A673 (cell line): ENCODE data around the gene JUP. TPM values are rescaled to one million over a fixed set of nuclear protein-coding genes. Genes with fewer than 3 reads are reported as not detected.

Experiments
- BruUV-seq: library from RNA; stranded (reverse); fragments of 400-500 nt; replicated peaks from 2 replicates; lab custom pipeline; 2021; lab: Mats Ljungman, UMichigan
- CTCF ChIA-PET: fragments of 300-600 bp; sonication (Branson Sonifier 250); formaldehyde crosslinking; loops from one replicate; lab custom pipeline; 2022; ENCODE audit warnings: antibody characterized with exemption; lab: Charles Lee
- POLR2A ChIA-PET: fragments of 300-600 bp; sonication (Branson Sonifier 250); formaldehyde crosslinking; loops from one replicate; lab custom pipeline; 2022; ENCODE audit warnings: antibody characterized with exemption; ENCODE audit not compliant: low non-redundant PET; lab: Charles Lee
- DNase-seq: peaks from one replicate; pipeline ENCODE4 v3.0.0-alpha.2; 2015; ENCODE audit warnings: low spot score
- H3K27ac ChIP-seq: fragments of 200-600 bp; sonication (generic); 2 replicates; pipeline ENCODE4 v1.5.1; 2016; ENCODE audit warnings: mixed run types, low read depth, mild to moderate bottlenecking, mixed read lengths, antibody characterized with exemption, low read length; ENCODE audit not compliant: poor library complexity, severe bottlenecking
- H3K27me3 ChIP-seq: fragments of 200-600 bp; sonication (generic); replicated peaks from 2 replicates; pipeline ENCODE4 v1.6.1; 2017; ENCODE audit warnings: mixed run types, low read depth, mild to moderate bottlenecking, mixed read lengths, antibody characterized with exemption, low read length; ENCODE audit not compliant: insufficient read depth, poor library complexity
- H3K36me3 ChIP-seq: fragments of 200-600 bp; sonication (generic); 2 replicates; pipeline ENCODE4 v1.6.1; 2016; ENCODE audit warnings: mixed run types, mild to moderate bottlenecking, mixed read lengths, antibody characterized with exemption, low read length; ENCODE audit not compliant: insufficient read depth, poor library complexity, severe bottlenecking
- H3K4me1 ChIP-seq: fragments of 200-600 bp; sonication (generic); 2 replicates; pipeline ENCODE4 v1.6.1; 2017; ENCODE audit warnings: mixed run types, mild to moderate bottlenecking, mixed read lengths, antibody characterized with exemption, low read length; ENCODE audit not compliant: insufficient read depth, poor library complexity, severe bottlenecking
- H3K4me3 ChIP-seq: fragments of 200-600 bp; sonication (generic); 2 replicates; pipeline ENCODE4 v1.5.1; 2016; ENCODE audit warnings: low read depth, mixed run types, mild to moderate bottlenecking, mixed read lengths, low read length; ENCODE audit not compliant: poor library complexity, severe bottlenecking
- H3K9me3 ChIP-seq: fragments of 200-600 bp; sonication (generic); 2 replicates; pipeline ENCODE4 v1.6.1; 2016; ENCODE audit warnings: mixed run types, low read depth, mild to moderate bottlenecking, mixed read lengths, antibody characterized with exemption, low read length; ENCODE audit not compliant: poor library complexity, severe bottlenecking
- CTCF ChIP-seq: fragments of 300-800, 200-600 bp; sonication (generic); conservative IDR thresholded peaks from 2 replicates; pipeline ENCODE4 v1.5.1; 2017; ENCODE audit warnings: low read depth, mild to moderate bottlenecking, antibody characterized with exemption, low read length, moderate library complexity, mixed read lengths
- EZH2 ChIP-seq: fragments of 200-600 bp; sonication (generic); IDR thresholded peaks from 2 replicates; pipeline ENCODE4 v1.6.1; 2017; ENCODE audit warnings: borderline replicate concordance, low read depth, mild to moderate bottlenecking, mixed read lengths, antibody characterized with exemption, low read length; ENCODE audit not compliant: poor library complexity, severe bottlenecking
- intact Hi-C: fragments of 100-400 bp; cut with micrococcal nuclease; formaldehyde crosslinking; loops from one replicate; pipeline ENCODE4 v1.10.0; 2022; ENCODE audit not compliant: unreplicated experiment
- total RNA-seq: library from RNA; stranded (reverse); gene quantifications from 2 replicates; pipeline ENCODE4 v1.2.3, GENCODE V29; 2021

JUP gene
- total RNA-seq, 1 experiment from 2014 or later, result 15.7 TPM

- ChIA-PET CTCF (no interaction called here), POLR2A (no interaction called here)
- Histone ChIP-seq H3K27ac (no peak overlapping the region), H3K4me1 (peaks cover 12% of the 10 kb centered on the region), H3K4me3 (no peak overlapping the region), H3K27me3 (no peaks in the 10 kb centered on the region), H3K36me3 (no peaks in the 10 kb centered on the region), H3K9me3 (no peaks in the 10 kb centered on the region)
- BruUV-seq, result no TSS peak
- intact Hi-C loops, result no loop called here
- DNase-seq, result no peak
- no peak for TF ChIP-seq CTCF
- TF ChIP-seq EZH2, result no peak
These were observed 5.0 kb downstream of the JUP start for GRCh38 chr17:41781404-41782110.

GRCh38 chr17:41779954-41780353, 6.6 kb downstream of the JUP start:
- ChIA-PET POLR2A (no interaction called here), CTCF (interaction anchor here (0.7 kb wide), 1 partner anchor 10 kb away, joined by 3 read pairs; no protein-coding TSS in a partner anchor)
- H3K36me3 ChIP-seq, result no peaks in the 10 kb centered on the region
- no peak overlapping the region for H3K4me3 ChIP-seq
- no TSS peak for BruUV-seq
- H3K27me3 ChIP-seq, result no peaks in the 10 kb centered on the region
- DNase-seq, result no peak
- H3K27ac ChIP-seq, result no peak overlapping the region
- H3K4me1 ChIP-seq, result peaks cover 12% of the 10 kb centered on the region
- intact Hi-C loops, result no loop called here
- TF ChIP-seq CTCF, result no peak
- no peak for TF ChIP-seq EZH2
- H3K9me3 ChIP-seq, result no peaks in the 10 kb centered on the region

- no peaks in the 10 kb centered on the region for H3K9me3 ChIP-seq
- ChIA-PET POLR2A (no interaction called here), CTCF (no interaction called here)
- no peaks in the 10 kb centered on the region for H3K4me1 ChIP-seq
- no peaks in the 10 kb centered on the region for H3K36me3 ChIP-seq
- DNase-seq, result no peak
- no TSS peak for BruUV-seq
- intact Hi-C loops, result no loop called here
- H3K4me3 ChIP-seq, result no peak overlapping the region
- TF ChIP-seq CTCF (no peak), EZH2 (no peak)
- no peak overlapping the region for H3K27ac ChIP-seq
- H3K27me3 ChIP-seq, result no peaks in the 10 kb centered on the region
These were observed 8.8 kb downstream of the JUP start for GRCh38 chr17:41777574-41778188.
